Stimulated activated CD8-positive, alpha-beta memory T cell treated with anti-CD3 and anti-CD28 coated beads, Interleukin-12 subunit alpha, Interleukin-12 subunit beta, amount 100 ng/mL, for 24 hours (primary cell): ENCODE measurements around the gene MLIP.

Source experiments
- DNase-seq: peaks from one replicate; pipeline ENCODE4 v3.0.0-alpha.2; 2020; ENCODE audit errors: extremely low read depth

MLIP gene

DNA sequence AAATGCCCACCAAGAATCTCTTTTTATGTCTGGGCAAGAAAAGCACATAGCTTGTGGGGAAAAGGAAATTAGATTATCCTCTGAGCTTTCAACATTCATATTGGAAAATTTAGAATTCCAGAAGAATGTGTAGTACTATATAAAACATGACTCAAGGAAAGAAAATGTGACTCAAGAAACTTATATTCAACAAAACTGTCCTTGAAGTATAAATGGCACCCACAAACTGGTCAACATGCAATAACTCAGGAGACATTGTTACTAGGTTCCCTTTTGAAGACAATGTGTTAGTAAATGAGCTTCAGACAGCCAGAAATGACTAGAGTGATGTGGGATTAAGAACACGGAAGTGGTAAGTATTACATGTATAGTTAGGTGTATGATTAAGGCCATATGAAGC lies 170.9 kb downstream of the MLIP start:
- no peak for DNase-seq

DNA sequence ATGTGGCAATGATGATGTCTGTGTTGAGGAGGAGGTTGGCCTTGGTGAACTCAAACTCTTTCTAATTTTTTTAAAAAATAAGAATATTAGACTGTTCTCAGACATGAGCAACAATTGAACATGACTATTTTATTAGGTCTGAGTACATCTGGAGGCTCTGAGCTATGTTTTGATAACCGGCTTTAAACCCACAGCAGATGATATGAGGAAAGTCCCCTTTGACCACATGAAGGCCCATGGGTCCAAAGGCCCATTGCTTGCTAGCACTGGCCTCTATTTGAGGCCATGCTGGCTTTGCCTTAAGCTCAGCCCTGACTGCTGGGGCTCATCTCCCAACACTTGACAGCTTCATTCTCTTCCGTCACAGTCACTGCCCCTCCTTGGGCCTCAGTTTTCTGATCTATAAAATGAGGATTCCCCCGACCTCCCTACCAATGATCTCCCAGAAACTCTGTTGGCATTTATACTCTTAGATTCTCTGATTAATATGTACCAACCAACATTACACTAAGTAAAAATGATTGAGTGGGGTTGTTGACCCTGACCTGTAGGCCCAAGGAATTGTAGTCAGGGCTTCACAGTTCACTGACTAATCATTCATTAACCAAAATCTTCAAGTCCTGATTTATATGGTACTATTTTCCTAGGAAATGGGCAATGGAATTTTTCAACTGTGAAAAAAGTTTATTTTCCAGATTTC lies 173.1 kb downstream of the MLIP start:
- DNase-seq = no peak

DNA sequence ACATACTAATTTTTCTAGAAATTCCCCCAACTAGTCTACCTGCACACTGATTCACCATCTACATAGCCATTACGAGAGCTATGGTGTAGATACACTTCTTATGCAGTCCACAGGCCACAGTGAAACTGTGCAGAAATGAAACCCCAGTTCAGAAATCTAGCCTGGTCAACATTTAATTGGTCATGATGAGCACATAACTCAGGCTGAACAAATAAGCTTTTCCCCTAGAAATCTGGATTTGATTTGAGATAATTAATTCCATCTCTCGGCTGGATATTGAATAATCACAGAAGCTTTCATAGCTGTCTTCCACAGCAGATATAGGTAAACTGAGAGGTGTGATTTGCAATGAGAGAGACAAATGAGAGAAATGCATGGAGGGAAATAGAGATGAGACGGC lies 174.4 kb downstream of the MLIP start:
- DNase-seq = no peak

DNA sequence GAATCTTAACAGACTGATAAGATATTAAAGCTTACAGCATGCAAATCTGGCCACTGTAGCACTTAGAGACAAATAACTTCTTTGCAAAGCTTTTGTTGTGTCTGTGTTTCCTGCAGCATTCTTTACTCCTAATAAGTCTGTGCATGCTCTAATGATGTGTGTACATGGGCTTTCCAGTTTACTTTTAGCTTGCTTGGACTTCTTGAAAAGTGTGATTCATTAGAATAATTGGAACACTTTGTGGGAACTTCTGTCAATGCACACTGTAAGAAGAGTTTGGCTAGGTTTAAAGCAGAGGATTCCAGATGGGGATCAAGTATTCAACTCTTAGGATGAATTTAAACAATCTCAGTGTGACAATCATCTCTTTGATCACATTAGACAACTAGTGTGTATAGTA lies 174.9 kb downstream of the MLIP start:
- no peak for DNase-seq

DNA sequence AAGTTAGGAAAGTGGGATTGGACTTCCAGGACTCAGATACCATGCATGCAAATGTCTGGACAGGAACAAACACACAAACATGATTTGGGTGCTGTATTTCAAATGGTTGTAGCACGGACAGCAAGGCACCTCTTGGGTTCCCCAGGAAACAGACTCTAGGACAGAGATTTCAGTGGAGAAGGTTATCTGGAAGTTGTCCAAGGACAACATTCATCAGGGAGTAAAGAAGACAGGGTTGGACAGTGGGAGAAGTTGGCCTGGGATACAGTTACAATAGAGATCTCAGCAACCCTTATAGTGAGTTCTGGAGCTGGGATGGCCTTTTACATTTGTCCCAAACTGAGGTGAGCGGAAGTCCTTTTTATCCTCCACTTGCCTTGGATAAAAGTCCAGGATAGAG lies 177.2 kb downstream of the MLIP start:
- no peak for DNase-seq

DNA sequence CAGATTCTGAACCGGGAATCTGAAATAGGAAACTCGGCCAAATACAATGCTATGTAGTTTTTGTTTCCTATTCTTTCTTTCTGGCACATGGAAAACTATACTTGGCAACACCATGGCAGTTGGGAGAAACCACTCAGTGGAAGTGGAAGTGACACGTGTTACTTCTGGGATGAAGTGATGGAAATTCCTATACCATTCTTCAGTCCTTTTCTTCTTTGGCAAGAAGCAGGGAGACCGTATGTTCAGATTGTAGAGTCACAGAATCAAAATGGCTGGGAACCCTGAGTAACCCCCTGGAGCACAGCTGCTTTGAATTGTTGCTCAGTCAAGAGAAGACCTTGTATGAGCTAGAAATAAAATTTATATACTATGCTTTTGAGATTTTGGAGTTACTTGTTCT lies 178.2 kb downstream of the MLIP start:
- DNase-seq = no peak

DNA sequence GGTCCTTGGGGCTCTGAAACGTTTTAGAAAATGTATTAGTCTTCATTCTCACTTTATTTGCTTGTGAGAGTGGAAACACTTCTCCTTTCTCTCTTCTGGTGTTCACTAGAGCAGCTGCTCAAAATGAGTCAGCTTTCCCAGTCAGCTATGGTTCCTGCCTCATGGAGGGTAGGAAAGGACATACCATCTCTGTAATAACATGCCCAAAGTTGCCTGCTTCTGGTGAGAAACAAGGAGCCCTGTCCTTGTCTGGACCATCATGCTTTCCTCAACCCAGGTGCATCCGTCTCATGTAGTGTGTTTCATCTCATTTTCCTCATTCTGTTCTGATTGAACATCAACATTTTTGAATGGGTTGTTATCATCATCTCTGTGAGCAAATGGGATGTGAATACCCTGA lies 179.9 kb downstream of the MLIP start:
- no peak for DNase-seq

DNA sequence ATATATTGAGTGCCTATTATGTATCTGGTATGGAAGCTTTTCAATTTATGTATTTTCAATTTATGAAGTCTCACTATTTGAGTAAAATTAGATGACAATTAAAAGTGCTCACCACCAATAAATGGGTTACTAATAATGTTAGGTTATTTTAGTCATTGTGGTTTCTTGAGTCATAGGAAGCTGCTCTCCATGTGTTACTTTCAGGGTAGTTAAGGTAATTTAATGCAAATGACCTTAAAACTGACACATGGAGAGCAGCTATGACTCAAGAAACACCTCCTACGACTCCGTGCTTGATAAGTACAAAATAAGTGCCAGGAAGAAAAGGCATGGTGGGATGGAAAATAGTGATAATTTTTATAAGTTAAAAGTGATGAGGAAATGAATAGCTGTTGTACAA lies 180.5 kb downstream of the MLIP start:
- no peak for DNase-seq

DNA sequence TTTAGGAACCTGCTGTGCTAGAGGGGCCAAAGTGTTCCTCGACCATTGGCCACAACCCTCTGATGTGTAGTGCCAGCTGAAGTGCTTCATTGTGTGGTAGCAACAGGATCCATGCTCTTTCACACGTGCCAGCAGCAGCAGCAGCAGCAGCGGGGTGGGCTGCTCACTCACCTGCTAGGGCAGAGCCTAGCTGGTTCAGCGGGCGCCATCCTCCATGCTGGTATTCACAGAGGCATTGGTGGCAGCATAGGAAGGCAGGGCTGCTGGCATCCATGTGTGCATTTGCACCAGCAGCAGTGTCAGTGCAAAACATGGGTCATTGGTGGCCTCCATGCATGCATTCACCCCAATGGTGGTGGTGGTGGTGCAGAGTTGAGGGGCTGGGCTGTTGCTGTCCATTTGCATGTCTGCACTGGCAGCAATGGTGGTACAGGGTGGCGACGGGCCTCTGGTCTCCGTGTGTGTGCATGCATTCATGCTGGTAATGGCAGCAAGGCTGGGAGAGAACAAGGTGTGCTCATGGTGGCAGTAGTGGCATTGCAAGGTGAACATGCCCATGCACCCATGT lies 183.8 kb downstream of the MLIP start:
- no peak for DNase-seq

DNA sequence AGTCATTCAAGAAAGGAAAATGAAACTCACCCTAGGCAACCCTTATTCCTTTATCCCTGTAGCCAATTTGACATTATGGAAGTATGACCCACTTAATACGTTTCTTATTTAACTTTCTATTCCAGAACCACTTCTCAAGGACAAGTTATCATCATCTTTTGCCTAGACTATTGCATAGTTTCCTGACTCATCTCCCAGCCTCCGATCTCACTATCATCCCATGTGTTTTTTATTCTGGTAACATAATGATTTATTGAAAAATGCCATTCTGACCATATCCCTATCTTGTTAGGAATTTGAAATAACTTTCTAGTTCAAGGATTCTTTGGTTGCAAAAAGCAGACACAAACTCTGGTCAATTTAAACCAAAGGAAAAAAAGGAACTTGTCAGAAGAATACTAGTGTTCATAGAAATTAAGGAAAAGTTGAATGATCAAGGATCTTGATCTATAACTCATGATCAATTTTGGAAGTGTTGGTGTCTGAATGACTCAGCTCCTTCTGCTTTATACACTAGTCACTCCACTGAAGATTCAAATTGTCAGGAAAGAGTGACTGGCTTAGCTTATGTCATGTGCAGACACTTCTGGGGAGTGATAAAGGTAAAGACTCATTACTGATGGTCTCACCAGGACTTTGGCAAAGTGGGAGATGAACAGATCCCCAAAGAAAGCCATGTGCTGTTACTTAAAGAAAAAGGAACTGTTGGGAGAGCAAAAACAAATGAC lies 188.5 kb downstream of the MLIP start:
- DNase-seq = no peak

DNA sequence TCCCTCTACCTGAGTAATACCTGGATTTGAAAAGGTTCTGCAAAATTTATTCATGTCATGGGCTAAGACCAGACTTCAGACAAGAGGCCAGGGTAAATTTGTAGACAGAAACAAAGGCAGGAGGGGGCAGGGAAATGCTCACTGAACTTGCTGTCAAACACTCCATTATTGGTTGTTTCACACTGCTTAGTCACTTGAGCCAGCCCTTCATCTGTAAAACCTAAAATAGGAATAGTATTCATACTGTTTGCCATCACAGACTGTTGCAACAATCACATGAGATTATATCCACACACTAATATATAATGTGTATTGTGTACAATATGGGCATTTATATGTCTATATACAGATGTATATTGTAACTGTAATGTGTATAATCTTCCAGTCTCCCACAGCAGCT lies 190.5 kb downstream of the MLIP start:
- DNase-seq = no peak

DNA sequence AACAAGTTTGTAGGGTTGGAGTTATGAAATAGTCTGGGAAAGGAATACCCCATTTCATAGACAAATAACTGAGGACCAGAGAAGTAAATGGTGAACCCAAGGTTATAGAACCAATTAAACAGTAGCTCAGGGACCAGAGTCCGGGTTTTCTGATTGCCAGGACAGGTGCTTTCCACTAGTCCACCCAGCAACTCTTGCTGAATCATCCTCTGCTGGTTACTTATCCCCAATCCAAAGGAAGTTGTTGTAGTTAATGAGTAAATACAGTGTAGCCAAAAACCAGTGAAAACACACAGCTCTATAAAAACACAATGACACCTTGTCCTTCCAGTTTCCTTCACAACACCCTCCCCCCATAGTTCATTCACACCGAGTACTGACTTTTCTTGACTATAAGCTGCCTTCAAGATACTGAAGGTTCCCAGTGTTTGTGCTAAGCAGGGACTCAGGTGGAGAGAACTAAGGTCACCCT lies 196.2 kb downstream of the MLIP start:
- DNase-seq = no peak

DNA sequence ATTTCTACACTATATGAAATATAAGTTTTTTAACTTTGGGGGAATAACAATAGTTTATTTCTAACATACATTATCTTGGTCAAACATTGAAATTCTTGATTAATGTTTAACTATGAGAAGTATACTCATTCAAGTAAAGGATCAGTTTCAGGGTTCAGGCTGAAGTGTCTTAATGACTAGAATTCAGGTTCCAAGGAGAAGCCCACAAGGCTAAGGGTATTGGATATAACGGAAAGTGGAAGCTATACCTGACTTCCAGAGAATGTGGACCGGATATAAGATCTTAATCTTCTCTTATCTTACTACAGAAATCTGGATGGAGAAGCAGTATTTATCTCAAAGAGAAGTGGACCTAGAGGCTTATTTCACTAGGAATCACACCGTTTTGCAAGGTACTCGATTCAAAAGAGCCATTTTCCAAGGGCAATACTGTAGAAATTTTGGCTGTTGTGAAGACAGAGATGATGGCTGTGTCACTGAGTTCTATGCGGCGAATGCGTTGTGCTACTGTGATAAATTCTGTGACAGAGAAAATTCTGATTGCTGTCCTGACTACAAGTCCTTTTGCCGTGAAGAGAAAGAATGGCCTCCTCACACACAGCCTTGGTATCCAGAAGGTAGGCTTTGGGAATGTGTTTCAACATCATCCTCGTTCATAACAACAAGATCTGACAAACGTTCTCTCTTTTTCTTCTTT lies 197.2 kb downstream of the MLIP start, which contains the start of gene TINAG:
Gene TINAG (plus strand): TSS at position 153 of the 697 bp plus-strand sequence. CDS start 110 bp downstream, at position 263.
- no peak for DNase-seq

DNA sequence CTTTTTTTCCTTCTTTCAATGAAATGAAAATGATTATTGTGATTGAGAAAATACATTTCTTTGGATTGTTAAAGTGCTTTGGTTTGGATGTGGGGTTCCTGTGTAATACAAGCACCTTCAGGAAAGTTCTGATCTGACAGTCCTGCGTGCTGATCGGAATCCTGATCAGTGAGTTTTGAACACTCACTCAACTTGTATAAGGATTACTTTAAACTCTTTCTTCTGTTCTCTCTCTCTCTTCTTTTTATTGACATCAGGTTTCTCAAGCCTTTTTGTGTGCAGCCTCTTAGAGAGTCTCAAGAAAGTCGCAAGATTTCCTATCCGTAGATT lies 197.7 kb downstream of the MLIP start:
- no peak for DNase-seq

DNA sequence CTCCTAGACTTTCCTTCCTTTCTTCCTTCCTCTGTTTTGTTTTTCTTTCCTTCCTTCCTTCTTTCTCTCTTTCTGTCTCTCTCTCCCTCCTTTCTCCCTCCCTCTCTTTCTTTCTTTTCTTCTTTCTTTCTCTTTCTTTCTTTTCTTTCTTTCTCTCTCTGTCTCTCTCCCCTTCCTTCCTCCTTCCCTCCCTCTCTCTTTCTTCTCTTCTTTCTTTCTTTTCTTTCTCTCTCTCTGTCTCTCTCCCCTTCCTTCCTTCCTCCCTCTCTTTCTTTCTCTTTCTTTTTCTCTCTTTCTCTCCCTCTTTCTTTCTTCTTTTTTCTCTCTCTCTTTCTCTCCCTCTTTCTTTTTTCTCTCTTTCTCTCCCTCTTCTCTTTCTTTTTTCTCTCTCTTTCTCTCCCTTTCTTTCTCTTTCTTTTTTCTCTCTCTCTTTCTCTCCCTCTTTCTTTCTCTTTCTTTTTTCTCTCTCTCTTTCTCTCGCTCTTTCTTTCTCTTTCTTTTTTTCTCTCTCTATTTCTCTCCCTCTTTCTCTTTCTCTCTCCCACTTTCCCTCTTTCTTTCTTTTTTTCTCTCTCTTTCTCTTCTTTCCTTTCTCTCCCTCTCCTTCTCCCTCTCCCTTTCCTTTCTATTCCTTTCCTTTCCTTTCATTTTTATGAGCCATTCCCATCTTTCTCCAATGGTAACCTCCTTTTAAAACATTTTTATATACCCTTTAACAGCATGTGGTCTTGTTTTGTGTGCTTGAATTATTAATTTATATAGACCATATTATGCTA lies 199.3 kb downstream of the MLIP start:
- no peak for DNase-seq

DNA sequence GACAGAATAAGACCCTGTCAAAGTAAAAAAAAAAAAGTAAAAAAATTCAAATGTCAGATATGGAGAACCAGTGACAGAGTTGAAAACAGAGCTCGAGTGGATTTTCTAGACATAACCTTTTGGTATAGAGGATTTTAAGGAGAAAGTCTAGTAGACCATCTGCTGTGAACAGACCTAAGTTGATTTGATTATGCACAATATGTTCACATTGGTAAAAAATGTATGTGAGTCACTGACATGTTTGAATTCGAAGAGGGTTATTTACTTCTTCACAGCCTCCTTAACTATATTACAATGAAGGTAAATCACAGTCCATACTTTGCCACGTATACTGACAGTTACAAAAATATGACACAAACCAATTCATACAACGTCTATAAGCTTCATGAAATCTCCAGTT lies 204.4 kb downstream of the MLIP start:
- DNase-seq = no peak
